GM12865 (cell line): ENCODE measurements around the gene GPC1.

Experiments
- DNase-seq: peaks from one replicate; pipeline ENCODE4 v3.0.0; 2010; ENCODE audit warnings: low read depth
- H3K4me3 ChIP-seq: 2 replicates; pipeline ENCODE4 v1.5.1; 2011; ENCODE audit warnings: mild to moderate bottlenecking, low read depth, low read length, control low read depth
- TF ChIP-seq, protein P1 (sequence below): IDR thresholded peaks from 2 replicates; pipeline ENCODE4 v1.5.1; 2011; ENCODE audit warnings: low read length, control low read depth, low read depth, inconsistent platforms; ENCODE audit not compliant: insufficient read depth; ENCODE audit errors: missing control alignments

The GPC1 gene

DNA sequence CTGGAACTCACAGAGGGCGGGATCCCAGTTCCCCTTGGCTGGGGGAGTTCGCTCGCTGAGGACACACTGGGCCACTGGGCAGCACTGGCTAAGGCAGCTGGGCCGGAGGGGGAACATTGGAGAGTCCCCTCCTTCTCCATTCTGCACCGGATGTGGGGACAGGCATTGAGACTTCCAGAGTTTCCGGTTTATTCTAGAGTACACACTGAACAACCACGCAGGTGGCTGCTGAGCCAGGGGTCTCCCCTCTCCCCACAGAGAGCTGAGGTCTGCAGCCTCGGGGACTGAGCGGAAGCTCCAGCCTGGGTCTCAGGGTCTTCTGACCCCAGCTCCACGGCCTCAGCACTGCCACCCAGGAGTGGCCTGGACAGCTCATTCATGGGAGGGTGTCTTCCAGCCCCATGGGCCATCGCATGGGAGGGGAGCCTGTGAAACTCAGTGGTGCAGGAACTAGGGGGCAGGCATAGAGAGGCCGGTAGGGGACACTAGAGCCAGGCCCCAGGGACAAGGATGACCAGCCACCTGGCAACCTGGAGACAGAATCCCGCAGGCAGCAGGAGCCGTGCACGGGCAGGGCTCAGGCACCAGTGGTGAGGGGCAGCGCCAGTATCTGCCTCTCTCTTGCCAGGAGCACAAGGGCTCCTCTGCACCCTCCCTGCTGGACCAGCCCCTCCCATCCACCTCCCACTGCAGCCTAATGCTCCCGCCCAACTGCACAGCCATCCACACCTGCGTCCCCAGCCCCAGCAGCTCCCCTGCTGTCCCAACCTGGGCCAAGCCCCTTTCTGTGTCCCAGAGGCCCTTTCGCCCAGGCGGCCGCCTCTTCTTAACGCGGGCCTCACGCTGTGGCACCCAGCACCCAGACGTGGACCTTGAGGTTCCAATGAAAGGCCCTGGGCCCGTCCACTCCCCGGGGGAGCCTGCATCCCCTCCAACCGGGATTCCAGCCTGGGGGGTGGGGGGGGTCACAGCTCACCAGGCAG lies 45.1 kb upstream of the GPC1 start:
- no peak for DNase-seq
- TF ChIP-seq, protein P1, sequence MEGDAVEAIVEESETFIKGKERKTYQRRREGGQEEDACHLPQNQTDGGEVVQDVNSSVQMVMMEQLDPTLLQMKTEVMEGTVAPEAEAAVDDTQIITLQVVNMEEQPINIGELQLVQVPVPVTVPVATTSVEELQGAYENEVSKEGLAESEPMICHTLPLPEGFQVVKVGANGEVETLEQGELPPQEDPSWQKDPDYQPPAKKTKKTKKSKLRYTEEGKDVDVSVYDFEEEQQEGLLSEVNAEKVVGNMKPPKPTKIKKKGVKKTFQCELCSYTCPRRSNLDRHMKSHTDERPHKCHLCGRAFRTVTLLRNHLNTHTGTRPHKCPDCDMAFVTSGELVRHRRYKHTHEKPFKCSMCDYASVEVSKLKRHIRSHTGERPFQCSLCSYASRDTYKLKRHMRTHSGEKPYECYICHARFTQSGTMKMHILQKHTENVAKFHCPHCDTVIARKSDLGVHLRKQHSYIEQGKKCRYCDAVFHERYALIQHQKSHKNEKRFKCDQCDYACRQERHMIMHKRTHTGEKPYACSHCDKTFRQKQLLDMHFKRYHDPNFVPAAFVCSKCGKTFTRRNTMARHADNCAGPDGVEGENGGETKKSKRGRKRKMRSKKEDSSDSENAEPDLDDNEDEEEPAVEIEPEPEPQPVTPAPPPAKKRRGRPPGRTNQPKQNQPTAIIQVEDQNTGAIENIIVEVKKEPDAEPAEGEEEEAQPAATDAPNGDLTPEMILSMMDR, result no peak
- H3K4me3 ChIP-seq, result no peak overlapping the region

DNA sequence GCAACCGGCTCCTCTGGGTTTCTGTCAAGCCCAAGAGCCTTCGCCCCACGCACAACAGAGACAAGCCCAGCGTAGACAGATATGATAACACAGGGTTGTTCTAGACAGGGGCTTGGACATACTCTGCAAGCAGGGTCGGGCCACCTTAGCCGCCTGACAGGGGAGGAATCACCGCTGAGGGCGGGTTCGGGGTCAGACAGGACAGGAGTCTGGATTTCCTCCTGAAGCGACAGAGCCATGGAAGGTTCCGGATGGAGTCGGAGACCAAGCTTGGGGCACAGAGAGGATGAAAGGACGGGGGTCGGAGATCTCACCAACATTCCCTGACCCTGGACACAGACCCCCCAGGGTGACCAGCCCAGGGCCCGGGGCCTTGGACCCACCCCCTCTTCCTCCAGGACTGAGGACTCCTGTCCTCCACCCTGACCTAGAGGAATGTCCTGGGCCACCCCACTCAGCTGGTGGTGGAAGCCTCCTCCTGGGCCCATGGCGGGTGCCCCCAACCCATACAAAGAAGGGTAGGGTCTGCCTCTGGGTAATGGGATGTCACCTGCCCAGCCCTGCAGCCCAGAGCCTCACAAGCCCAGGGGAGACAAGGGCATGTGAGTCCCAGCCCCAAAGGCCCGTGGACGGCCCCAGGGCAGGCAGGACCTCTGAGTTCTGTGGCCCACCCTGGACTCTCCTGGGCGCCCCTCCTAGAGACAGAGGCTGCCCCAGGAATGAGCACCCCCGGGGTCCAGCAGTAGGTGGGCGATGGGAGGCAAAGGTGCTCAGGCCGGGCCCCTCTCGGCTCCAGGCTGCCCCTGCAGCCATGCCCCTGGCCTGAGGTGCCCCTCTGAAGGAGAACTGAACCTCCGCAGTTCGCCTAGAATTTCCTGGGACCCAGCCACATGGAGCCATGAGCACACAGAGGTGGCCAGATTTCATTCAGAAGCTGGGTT lies 44.1 kb upstream of the GPC1 start:
- no peak overlapping the region for H3K4me3 ChIP-seq
- no peak for DNase-seq
- TF ChIP-seq, protein P1, result no peak

DNA sequence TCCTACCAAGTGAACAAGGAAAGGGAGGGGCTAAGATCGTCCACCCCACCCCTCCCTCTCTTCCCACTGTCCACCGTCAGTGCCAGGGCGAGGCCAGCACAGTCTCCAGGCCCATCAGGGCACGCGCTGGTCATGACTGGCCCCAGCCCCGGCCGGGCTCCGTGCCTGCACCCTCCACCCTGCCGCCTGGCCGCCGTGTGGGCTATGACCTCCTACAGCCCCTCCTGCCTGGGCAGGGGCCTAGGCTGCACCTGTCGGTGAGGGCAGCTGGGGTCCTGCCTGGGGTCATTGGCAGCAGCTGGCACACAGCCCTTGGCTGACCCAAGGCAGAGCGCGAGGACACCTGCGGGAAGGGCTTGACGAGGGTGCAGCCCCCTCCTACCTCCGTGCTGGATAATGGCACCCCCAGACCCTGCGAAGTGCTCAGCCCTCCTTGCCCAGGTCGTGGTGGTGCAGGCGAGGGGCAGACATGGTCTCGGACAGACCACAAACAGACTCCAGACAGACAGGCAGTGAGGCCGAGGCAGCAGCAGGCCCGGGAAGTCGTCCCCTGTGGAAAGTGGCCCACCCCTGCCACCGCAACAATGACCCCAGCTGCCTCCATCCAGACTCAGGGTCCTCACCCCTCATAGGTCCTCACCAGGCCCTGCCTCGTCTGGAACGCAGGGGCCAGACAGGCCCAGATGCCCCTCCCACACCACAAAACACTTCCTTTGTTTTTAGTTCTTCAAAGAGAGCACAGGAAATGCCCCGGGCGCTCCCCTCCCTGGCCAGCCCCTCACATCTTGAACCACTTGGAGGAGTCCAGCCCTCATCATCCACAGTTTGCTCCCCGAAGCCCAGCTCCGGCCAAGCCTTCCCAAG lies 43.1 kb upstream of the GPC1 start:
- TF ChIP-seq, protein P1, result no peak
- no peak overlapping the region for H3K4me3 ChIP-seq
- no peak for DNase-seq

DNA sequence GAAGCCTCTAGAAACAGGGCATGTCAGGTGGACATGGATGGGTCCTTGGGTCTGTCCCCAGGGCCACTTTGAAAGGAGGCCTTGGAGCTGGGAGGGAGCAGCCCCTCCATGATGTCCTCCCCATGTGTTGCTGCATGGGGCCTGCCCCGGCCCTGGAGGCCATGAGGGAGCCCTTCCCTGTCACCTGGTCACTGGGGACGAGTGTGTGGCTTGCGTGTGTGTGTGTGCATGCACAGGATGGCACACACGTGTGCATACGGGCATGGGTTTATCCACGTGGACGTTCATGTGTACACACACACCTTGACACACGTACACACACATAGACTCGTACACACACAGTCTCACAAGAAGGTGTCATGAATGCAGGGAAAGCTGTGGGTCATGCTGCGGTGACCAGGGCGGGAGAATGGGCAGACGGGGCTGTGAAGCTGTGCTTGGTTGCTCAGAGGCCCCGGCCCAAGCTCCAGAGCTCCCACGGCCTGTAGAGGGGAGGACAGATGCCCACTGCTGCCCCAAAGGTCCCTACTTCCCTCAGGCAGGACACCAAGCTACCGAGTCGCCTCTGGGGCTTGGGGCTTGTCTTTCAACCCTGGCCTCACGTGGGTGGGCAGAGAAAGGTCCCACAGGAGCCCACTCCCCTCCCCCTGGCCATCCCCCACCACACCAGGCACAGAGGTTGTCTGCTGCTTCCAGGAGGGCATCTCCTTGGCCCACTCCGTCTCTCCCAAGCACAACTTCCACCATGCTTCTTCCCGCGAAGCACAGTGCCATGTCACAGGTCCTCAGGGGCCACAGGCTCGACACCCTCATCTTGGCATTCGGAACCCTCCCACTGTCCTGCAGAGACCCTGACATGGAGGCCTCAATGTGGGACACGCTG lies 42.3 kb upstream of the GPC1 start:
- H3K4me3 ChIP-seq, result no peak overlapping the region
- TF ChIP-seq, protein P1, result no peak
- DNase-seq, result no peak

DNA sequence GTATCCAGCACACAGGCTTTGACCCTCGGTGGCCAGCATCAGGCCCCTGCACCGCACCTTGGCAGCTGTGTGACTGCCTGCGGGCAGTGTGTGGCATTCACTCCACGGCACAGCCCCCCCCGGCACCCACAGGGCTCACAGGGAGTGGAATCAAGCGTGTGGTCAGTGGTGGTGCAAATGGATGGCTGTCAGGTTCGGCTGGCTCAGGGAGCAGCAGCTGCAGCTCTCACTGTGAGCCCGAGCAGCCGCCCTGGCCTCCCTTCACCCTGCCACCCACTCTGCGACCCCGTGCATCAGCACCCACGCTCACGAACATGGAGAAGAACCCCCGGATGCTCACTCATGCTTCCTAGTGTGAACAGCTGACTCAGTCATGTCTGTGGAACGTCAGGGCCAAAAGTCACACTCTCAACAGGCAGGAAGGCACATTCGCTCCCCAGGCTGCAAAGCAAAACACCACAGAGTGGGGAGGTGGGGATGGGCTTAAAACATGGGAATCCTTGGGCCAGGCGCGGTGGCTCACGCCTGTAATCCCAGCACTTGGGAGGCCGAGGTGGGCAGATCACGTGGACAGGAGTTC lies 41.5 kb upstream of the GPC1 start:
- no peak overlapping the region for H3K4me3 ChIP-seq
- DNase-seq, result no peak
- TF ChIP-seq, protein P1, result no peak
